GM13976 (cell line): ENCODE results near the gene MIP.
A peak's percentile ranks its signal among the peaks of the same experiment; 100 is the strongest.

Source experiments
- DNase-seq: peaks from one replicate; pipeline ENCODE4 v3.0.0; 2012; ENCODE audit warnings: low spot score
- in situ Hi-C: fragments of 300-500 bp; cut with MboI; formaldehyde crosslinking; loops from one replicate; pipeline ENCODE4 v1.12.0; 2022; ENCODE audit warnings: low sequenced_read_pairs, mixed read lengths, inconsistent platforms; ENCODE audit not compliant: unreplicated experiment
- TF ChIP-seq, protein P1 (sequence below): IDR thresholded peaks from 2 replicates; pipeline ENCODE4 v1.5.1; 2012; ENCODE audit warnings: borderline replicate concordance, mild to moderate bottlenecking; ENCODE audit not compliant: insufficient read depth; ENCODE audit errors: extremely low read depth, missing control alignments, control extremely low read depth

Gene MIP

DNA sequence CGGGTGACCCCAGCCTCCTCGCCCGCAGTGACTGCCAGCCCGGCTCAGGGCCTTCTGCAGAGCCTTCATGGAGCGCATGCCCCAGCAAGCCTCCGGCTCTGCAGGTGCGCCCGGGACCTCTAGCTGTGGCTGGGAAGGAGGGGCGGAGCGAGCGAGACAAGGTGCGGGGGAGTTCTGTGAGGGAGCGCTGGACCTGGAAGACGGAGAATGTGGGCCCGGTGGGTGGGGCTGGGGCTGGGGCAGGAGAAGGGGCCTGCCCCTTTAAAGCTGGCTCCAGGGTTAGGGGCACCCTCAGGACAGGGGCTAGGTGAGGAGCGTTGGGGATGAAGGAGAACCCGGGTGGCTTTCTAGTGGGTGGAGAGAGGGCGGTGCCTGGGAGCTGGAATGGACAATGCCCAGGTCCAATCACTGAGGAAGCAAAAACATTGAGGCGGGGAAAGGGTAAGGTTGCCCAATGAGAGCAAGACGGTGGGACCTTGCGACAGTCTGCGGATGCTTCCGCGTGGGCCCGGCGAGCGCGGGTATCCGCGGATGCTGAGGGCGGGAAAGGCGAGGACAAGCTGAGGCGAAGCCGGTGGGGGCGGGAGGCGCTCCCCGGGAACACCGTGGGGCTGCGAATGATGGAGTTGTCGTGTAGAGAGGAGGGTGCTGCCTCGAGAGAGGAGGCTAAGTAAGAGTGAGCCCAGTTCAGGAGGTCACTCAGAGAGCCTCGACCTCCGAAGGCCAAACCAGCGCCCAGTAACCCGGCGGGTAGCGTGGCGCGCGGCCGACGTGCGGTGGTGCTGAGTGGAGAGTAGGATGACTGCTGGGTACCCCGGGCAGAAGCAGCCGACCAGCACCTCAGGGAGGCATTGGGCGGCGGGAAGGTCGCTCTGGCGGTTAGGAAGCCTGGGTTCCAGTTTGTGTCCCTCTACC, 33.8 kb upstream of the MIP start, which contains the start of gene GLS2:
Gene GLS2 (minus strand): TSS at position 121 of the 915 bp plus-strand sequence. CDS start 43 bp downstream, at position 78.
- DNase-seq: peak; percentile 93
- TF ChIP-seq, protein P1, sequence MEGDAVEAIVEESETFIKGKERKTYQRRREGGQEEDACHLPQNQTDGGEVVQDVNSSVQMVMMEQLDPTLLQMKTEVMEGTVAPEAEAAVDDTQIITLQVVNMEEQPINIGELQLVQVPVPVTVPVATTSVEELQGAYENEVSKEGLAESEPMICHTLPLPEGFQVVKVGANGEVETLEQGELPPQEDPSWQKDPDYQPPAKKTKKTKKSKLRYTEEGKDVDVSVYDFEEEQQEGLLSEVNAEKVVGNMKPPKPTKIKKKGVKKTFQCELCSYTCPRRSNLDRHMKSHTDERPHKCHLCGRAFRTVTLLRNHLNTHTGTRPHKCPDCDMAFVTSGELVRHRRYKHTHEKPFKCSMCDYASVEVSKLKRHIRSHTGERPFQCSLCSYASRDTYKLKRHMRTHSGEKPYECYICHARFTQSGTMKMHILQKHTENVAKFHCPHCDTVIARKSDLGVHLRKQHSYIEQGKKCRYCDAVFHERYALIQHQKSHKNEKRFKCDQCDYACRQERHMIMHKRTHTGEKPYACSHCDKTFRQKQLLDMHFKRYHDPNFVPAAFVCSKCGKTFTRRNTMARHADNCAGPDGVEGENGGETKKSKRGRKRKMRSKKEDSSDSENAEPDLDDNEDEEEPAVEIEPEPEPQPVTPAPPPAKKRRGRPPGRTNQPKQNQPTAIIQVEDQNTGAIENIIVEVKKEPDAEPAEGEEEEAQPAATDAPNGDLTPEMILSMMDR: no peak
- in situ Hi-C loops: no loop called here

- in situ Hi-C loops: no loop called here
- DNase-seq: peak; percentile 51
- TF ChIP-seq, protein P1: no peak
Measured at GRCh38 chr12:56487448-56488040, 33.1 kb upstream of the MIP start.

DNA sequence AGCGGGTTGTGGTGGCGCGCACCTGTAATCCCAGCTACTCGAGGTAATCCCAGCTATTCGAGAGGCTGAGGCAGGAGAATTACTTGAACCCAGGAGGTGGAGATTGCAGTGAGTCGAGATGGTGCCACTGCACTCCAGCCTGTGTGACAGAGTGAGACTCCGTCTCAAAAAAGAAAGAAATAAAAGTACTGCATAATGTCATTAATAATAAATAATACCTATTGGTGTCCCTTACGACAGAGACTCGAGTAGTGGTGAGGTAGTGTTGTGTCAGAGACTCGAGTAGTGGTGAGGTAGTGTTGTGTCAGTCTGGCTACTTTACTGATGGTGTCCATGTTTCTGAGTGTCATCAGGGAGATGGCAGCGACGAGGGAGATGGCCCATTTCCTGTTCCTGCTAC, 32.2 kb upstream of the MIP start:
- DNase-seq: no peak

GRCh38 chr12:56484566-56484965, 30.1 kb upstream of the MIP start:
- in situ Hi-C loops: no loop called here
- TF ChIP-seq, protein P1: no peak
- no peak for DNase-seq

More for the DNA sequence above, 32.2 kb upstream of the MIP start:
- TF ChIP-seq, protein P1: no peak
- in situ Hi-C loops: no loop called here

DNA sequence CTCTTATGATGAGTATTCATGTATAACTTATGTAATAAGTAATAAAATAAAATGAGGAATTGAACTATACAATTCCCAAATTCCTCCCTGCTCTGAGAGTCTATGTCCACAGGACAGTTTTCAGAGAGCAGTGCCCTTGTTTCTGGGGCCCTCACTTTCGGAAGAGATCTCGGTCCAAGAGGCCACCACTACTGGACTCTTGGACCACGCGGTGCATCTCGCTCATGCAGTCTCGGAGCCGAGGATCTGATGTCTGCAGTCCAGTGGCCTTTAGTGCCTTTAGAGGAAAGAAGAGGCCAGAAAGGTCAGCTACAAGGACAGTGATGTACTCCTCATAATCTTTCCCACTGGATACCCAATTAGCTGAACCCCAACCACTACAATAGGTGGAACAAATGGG, 25.2 kb upstream of the MIP start:
- no peak for DNase-seq
- TF ChIP-seq, protein P1: no peak
- in situ Hi-C loops: no loop called here

GRCh38 chr12:56477521-56478225, 23.2 kb upstream of the MIP start:
- TF ChIP-seq, protein P1: no peak
- in situ Hi-C loops: no loop called here
- DNase-seq: no peak
